GM12891 (cell line): ENCODE measurements around the gene CPM.

ENCODE experiments used
- DNase-seq: peaks from one replicate; pipeline ENCODE4 v3.0.0; 2011; ENCODE audit warnings: low spot score; ENCODE audit not compliant: insufficient read length
- FAIRE-seq: peaks from 2 replicates; lab custom pipeline; 2011; peaks lifted over from hg19 to GRCh38; lab: Jason Lieb, UNC
- PAX5 ChIP-seq: IDR thresholded peaks from 2 replicates; pipeline ENCODE4 v1.6.1; 2011; ENCODE audit warnings: low read length, moderate library complexity, mild to moderate bottlenecking; ENCODE audit not compliant: insufficient read depth, severe bottlenecking
- POLR2A ChIP-seq: IDR thresholded peaks from 2 replicates; pipeline ENCODE4 v1.6.1; 2011; ENCODE audit warnings: low read depth, low read length, control low read depth
- POLR2AphosphoS5 ChIP-seq: IDR thresholded peaks from 2 replicates; pipeline ENCODE4 v1.6.1; 2011; ENCODE audit warnings: low read depth, low read length, control low read depth
- POU2F2 ChIP-seq: IDR thresholded peaks from 2 replicates; pipeline ENCODE4 v1.6.1; 2011; ENCODE audit warnings: low read depth, mild to moderate bottlenecking, control low read depth, low read length, moderate library complexity
- SPI1 ChIP-seq: IDR thresholded peaks from 2 replicates; pipeline ENCODE4 v1.6.1; 2011; ENCODE audit warnings: low read depth, low read length, control low read depth
- TAF1 ChIP-seq: IDR thresholded peaks from 2 replicates; pipeline ENCODE4 v1.6.1; 2011; ENCODE audit warnings: low read depth, low read length, control low read depth

CPM gene

GRCh38 chr12:68932128-68932960 lies 627 bp downstream of the CPM start:
- DNase-seq (no peak), FAIRE-seq (peak; percentile 41)
- TF ChIP-seq SPI1: peak; percentile 89
- TF ChIP-seq POLR2A: no peak
- TF ChIP-seq PAX5: no peak
- no peak for TF ChIP-seq POLR2AphosphoS5
- no peak for TF ChIP-seq POU2F2
- TF ChIP-seq TAF1: no peak

- DNase-seq: no peak
- no peak for FAIRE-seq
- TF ChIP-seq TAF1 (no peak), POLR2AphosphoS5 (no peak), POLR2A (no peak), PAX5 (no peak), SPI1 (no peak), POU2F2 (no peak)
Measured at GRCh38 chr12:68930178-68930577, 2.8 kb downstream of the CPM start.

DNA sequence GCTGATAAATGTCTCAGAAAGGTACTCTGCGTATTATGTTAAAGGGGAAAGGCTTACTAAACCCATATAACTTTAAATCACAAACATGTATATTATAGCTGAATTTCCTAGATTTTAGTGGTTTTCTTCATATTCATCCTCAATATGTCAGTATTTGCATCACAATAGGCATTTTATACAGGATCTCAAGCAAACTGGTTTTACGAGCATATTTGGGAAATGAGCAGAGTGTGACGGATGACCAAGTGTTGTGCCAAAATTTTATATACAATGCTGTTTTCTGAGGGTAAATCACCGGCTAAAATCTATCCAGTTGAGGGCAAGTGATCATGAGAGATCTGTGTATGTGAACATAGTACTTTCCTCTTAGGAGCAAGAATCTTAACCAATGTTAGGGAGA lies 8.4 kb downstream of the CPM start:
- FAIRE-seq: no peak
- TF ChIP-seq POLR2AphosphoS5: no peak
- no peak for TF ChIP-seq SPI1
- TF ChIP-seq TAF1: no peak
- no peak for TF ChIP-seq PAX5
- TF ChIP-seq POLR2A: no peak
- no peak for TF ChIP-seq POU2F2
- DNase-seq: no peak

- no peak for TF ChIP-seq TAF1
- TF ChIP-seq SPI1: no peak
- no peak for TF ChIP-seq POU2F2
- TF ChIP-seq POLR2AphosphoS5: no peak
- DNase-seq (no peak), FAIRE-seq (no peak)
Measured at GRCh38 chr12:68919581-68920239, 13.3 kb downstream of the CPM start.

DNA sequence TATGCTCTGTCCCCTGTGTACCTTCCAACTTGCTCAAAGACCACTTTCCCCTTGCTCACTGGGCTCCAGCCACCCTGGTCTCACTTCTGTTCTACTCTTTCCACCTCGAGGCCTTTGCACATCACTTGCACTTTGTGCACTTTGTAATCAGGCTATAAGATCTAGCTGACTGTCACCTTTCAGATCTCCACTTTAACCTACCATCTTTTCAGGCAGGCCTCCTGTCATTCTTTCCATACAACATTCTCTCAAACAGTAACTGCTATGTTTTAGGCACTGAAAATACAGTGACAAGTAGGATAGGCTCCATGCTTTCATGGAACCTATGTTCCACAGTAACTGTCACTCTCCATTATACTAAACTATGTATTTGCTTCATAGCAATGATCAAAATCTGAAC lies 14.0 kb downstream of the CPM start:
- FAIRE-seq (no peak), DNase-seq (no peak)
- TF ChIP-seq SPI1: no peak
- no peak for TF ChIP-seq TAF1
- no peak for TF ChIP-seq PAX5
- TF ChIP-seq POLR2A: no peak
- no peak for TF ChIP-seq POU2F2
- no peak for TF ChIP-seq POLR2AphosphoS5

- TF ChIP-seq POU2F2 (no peak), POLR2A (no peak), SPI1 (no peak), PAX5 (no peak), POLR2AphosphoS5 (no peak), TAF1 (no peak)
- DNase-seq (no peak), FAIRE-seq (no peak)
Measured at GRCh38 chr12:68915055-68915454, 17.9 kb downstream of the CPM start.

DNA sequence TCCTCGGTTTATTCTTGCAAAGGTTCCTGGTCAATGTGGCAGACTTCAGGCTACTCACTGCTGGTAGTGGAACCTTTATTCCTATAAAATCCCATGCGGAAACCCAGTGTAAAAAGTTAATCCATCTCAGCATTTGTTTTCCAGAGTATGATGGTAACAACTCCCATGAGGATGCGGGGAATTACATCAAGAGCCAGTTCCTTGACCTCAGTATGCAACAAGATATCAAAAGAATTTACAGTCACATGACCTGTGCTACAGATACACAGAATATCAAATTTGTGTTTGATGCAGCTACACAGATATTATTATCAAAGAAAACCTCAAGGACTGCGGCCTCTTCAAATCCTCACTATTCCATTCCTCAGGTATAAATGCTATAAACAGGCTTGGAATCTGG lies 19.3 kb downstream of the CPM start:
- TF ChIP-seq POU2F2: no peak
- TF ChIP-seq TAF1: no peak
- no peak for TF ChIP-seq POLR2AphosphoS5
- no peak for TF ChIP-seq POLR2A
- TF ChIP-seq SPI1: no peak
- TF ChIP-seq PAX5: no peak
- no peak for DNase-seq
- FAIRE-seq: no peak

GRCh38 chr12:68912916-68913315 lies 20.1 kb downstream of the CPM start:
- no peak for TF ChIP-seq PAX5
- TF ChIP-seq TAF1: no peak
- no peak for TF ChIP-seq POLR2A
- TF ChIP-seq POLR2AphosphoS5: no peak
- no peak for TF ChIP-seq POU2F2
- no peak for TF ChIP-seq SPI1
- DNase-seq (no peak), FAIRE-seq (no peak)

GRCh38 chr12:68911197-68911718 lies 21.7 kb downstream of the CPM start:
- FAIRE-seq: no peak
- no peak for DNase-seq
- TF ChIP-seq TAF1 (no peak), SPI1 (no peak), PAX5 (no peak), POLR2A (no peak), POU2F2 (no peak), POLR2AphosphoS5 (no peak)

DNA sequence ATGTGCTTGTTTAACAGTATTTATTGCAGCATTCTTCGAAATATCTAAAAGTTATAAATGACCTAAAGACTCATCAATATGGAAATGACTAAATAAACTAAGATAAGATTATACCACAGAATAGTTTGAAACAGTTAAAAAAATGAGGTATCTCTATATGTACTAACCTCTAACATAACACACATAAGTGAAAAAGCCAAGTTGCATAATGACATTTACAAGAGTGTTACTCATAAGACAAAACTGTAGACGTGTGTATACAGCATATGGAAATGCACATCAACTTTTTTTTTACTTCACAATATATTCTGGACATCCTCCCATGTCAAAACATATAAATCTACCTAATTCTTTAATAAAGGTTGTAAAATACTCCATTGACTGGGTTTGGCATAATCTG lies 22.8 kb downstream of the CPM start:
- TF ChIP-seq POLR2A (no peak), PAX5 (no peak), SPI1 (no peak), TAF1 (no peak), POU2F2 (no peak), POLR2AphosphoS5 (no peak)

More for the DNA sequence above, 22.8 kb downstream of the CPM start:
- no peak for DNase-seq
- FAIRE-seq: no peak
